ENCODE results near the gene CHD5. TPM values are rescaled to one million over a fixed set of nuclear protein-coding genes. Genes with fewer than 3 reads are reported as not detected.

The CHD5 gene
- polyA plus RNA-seq, 3 donors, result 0.07 TPM; not detected in 2

- H3K36me3 Mint-ChIP-seq, result peaks cover 66 to 98% of the 10 kb centered on the region in 2 donors
Observed at GRCh38 chr1:6191968-6192367, 11.8 kb upstream of the CHD5 start.

GRCh38 chr1:6188466-6188865 lies 8.3 kb upstream of the CHD5 start:
- no peak overlapping the region for H3K4me2 ChIP-seq (replicated peaks; ENCODE audit: extremely low read depth, low read length, poor library complexity, severe bottlenecking)
- intact Hi-C loops (cut with micrococcal nuclease), result no loop called here
- H3K4me3 ChIP-seq (replicated peaks in 1 of 3; ENCODE audit: low read depth in 2 of 3, low read length in 3 of 3), result no peak overlapping the region
- peaks cover 85% of the 10 kb centered on the region for H4K20me1 ChIP-seq (ENCODE audit: insufficient read depth, low read length)
- no peaks in the 10 kb centered on the region for H3K9me3 ChIP-seq (replicated peaks in 1 of 2; ENCODE audit: control insufficient read depth in 1 of 2, insufficient read depth in 1 of 2, low read length in 2 of 2)
- Mint-ChIP-seq H3K27me3 (ENCODE audit: low read depth in 3 of 3) (peaks cover 0 to 3% (median 0%) of the 10 kb centered on the region in 3 donors), H3K4me1 (peaks cover 9% of the 10 kb centered on the region), H3K4me3 (no peak overlapping the region), H3K9me3 (no peaks in the 10 kb centered on the region), H3K36me3 (peaks cover 63 to 81% of the 10 kb centered on the region in 2 donors), H3K27ac (no peak overlapping the region)
- no peak overlapping the region for H3K9ac ChIP-seq (ENCODE audit: insufficient read depth, low read length, poor library complexity, severe bottlenecking)
- H3K27ac ChIP-seq (ENCODE audit: low read depth in 1 of 2, low read length in 2 of 2), result no peak overlapping the region
- peaks cover 70 to 78% of the 10 kb centered on the region in 2 donors for H3K36me3 ChIP-seq (replicated peaks in 1 of 2; ENCODE audit: control insufficient read depth in 1 of 2, insufficient read depth in 2 of 2, low read length in 2 of 2)
- H3K4me1 ChIP-seq (ENCODE audit: control insufficient read depth in 1 of 2, insufficient read depth in 2 of 2, low read length in 2 of 2), result peaks cover 0 to 3% of the 10 kb centered on the region in 2 donors
- TF ChIP-seq CTCF (IDR thresholded peaks at IDR 0.05), result no peak
- H3K27me3 ChIP-seq (ENCODE audit: control insufficient read depth in 2 of 2, insufficient read depth in 2 of 2, low read length in 2 of 2), result no peaks in the 10 kb centered on the region
- H2AFZ ChIP-seq (ENCODE audit: insufficient read depth, low read depth, low read length, poor library complexity, severe bottlenecking), result no peak overlapping the region
- DNase-seq, result no peak
- WGBS (ENCODE audit: insufficient coverage), result 92% methylated on average over 4 of the region's 8 CpGs
- peaks cover 33% of the 10 kb centered on the region for H3K79me2 ChIP-seq (ENCODE audit: insufficient read depth, low read length)

More at GRCh38 chr1:6191968-6192367, 11.8 kb upstream of the CHD5 start:
- H4K20me1 ChIP-seq (ENCODE audit: insufficient read depth, low read length), result peaks cover 86% of the 10 kb centered on the region
- no peaks in the 10 kb centered on the region for H3K4me1 Mint-ChIP-seq
- H3K4me2 ChIP-seq (replicated peaks; ENCODE audit: extremely low read depth, low read length, poor library complexity, severe bottlenecking), result no peak overlapping the region
- H3K27me3 Mint-ChIP-seq (ENCODE audit: low read depth in 3 of 3), result peaks cover 0 to 3% (median 0%) of the 10 kb centered on the region in 3 donors
- H3K4me1 ChIP-seq (ENCODE audit: control insufficient read depth in 1 of 2, insufficient read depth in 2 of 2, low read length in 2 of 2), result no peaks in the 10 kb centered on the region
- TF ChIP-seq CTCF (IDR thresholded peaks at IDR 0.05), result no peak
- H3K27me3 ChIP-seq (ENCODE audit: control insufficient read depth in 2 of 2, insufficient read depth in 2 of 2, low read length in 2 of 2), result no peaks in the 10 kb centered on the region
- H2AFZ ChIP-seq (ENCODE audit: insufficient read depth, low read depth, low read length, poor library complexity, severe bottlenecking), result no peak overlapping the region
- no peak overlapping the region for H3K27ac Mint-ChIP-seq
- no peak overlapping the region for H3K27ac ChIP-seq (ENCODE audit: low read depth in 1 of 2, low read length in 2 of 2)
- peaks cover 57% of the 10 kb centered on the region for H3K79me2 ChIP-seq (ENCODE audit: insufficient read depth, low read length)
- no peaks in the 10 kb centered on the region for H3K9me3 Mint-ChIP-seq
- no peak for DNase-seq
- peaks cover 81 to 99% of the 10 kb centered on the region in 2 donors for H3K36me3 ChIP-seq (replicated peaks in 1 of 2; ENCODE audit: control insufficient read depth in 1 of 2, insufficient read depth in 2 of 2, low read length in 2 of 2)
- intact Hi-C loops (cut with micrococcal nuclease), result no loop called here
- no CpG with 5 or more reads among the region's 1 CpG for WGBS (ENCODE audit: insufficient coverage)
- H3K9me3 ChIP-seq (replicated peaks in 1 of 2; ENCODE audit: control insufficient read depth in 1 of 2, insufficient read depth in 1 of 2, low read length in 2 of 2), result no peaks in the 10 kb centered on the region
- no peak overlapping the region for H3K4me3 Mint-ChIP-seq
- no peak overlapping the region for H3K9ac ChIP-seq (ENCODE audit: insufficient read depth, low read length, poor library complexity, severe bottlenecking)
- H3K4me3 ChIP-seq (replicated peaks in 1 of 3; ENCODE audit: low read depth in 2 of 3, low read length in 3 of 3), result no peak overlapping the region

All from CD14-positive monocyte (primary cell).